HEK293 (cell line): ENCODE data around the gene FSTL4.
A peak's percentile ranks its signal among the peaks of the same experiment; 100 is the strongest.

ENCODE experiments used
- CTCF ChIA-PET: fragments of 350-600 bp; formaldehyde crosslinking; extraction: SDS; loops from one replicate; lab custom pipeline; 2021; ENCODE audit warnings: antibody characterized with exemption; lab: Yijun Ruan, JAX
- POLR2A ChIA-PET: fragments of 300-600 bp; formaldehyde crosslinking; extraction: SDS; loops from one replicate; lab custom pipeline; 2020; ENCODE audit warnings: antibody characterized with exemption, inconsistent platforms; lab: Yijun Ruan, JAX
- H3K27ac ChIP-seq: fragments of 200-500 bp; sonication (Bioruptor generic); 2 replicates; pipeline ENCODE4 v1.5.1; 2014; ENCODE audit warnings: low read depth, low read length, control low read depth, inconsistent platforms; ENCODE audit errors: extremely low read depth
- H3K36me3 ChIP-seq, 2 experiments: fragments of 200-500 bp in 1 of 2; sonication (Bioruptor generic) in 1 of 2; 1 replicate in 1 of 2; 2 replicates in 1 of 2; pipeline ENCODE4 v1.5.1; 2014 to 2017; ENCODE audit warnings: inconsistent platforms in 2 of 2, low read length in 2 of 2; ENCODE audit not compliant: control insufficient read depth in 2 of 2, insufficient read depth in 1 of 2
- H3K4me1 ChIP-seq: fragments of 200-500 bp; sonication (Bioruptor generic); 2 replicates; pipeline ENCODE4 v1.5.1; 2014; ENCODE audit warnings: mild to moderate bottlenecking, low read length, inconsistent platforms; ENCODE audit not compliant: control insufficient read depth, insufficient read depth
- H3K4me3 ChIP-seq: 2 replicates; pipeline ENCODE4 v1.5.1; 2011; ENCODE audit warnings: low read depth, mild to moderate bottlenecking, control low read depth, low read length, moderate library complexity
- H3K9me3 ChIP-seq: fragments of 200-500 bp; sonication (Bioruptor generic); 2 replicates; pipeline ENCODE4 v1.5.1; 2014; ENCODE audit warnings: low read depth, low read length, inconsistent platforms; ENCODE audit not compliant: control insufficient read depth, insufficient read depth
- EGR2 ChIP-seq: fragments of 450-650 bp; formaldehyde crosslinking; IDR thresholded peaks from 2 replicates; pipeline ENCODE4 v1.5.1; 2016; ENCODE audit warnings: low read depth, missing biosample characterization, missing genetic modification characterization
- PRDM1 ChIP-seq: fragments of 450-650 bp; formaldehyde crosslinking; IDR thresholded peaks from 2 replicates; pipeline ENCODE4; 2016; ENCODE audit warnings: missing biosample characterization, missing genetic modification characterization
- WT1 ChIP-seq: fragments of 450-650 bp; formaldehyde crosslinking; IDR thresholded peaks from 2 replicates; pipeline ENCODE4 v1.5.1; 2016; ENCODE audit warnings: missing biosample characterization, missing genetic modification characterization
- ZFHX2 ChIP-seq: fragments of 450-650 bp; formaldehyde crosslinking; conservative IDR thresholded peaks from 2 replicates; pipeline ENCODE4 v1.5.1; 2016; ENCODE audit warnings: missing biosample characterization, missing genetic modification characterization
- ZIC2 ChIP-seq: fragments of 450-650 bp; formaldehyde crosslinking; IDR thresholded peaks from 2 replicates; pipeline ENCODE4 v1.5.1; 2016; ENCODE audit warnings: missing biosample characterization, missing genetic modification characterization
- ZNF10 ChIP-seq: fragments of 450-650 bp; formaldehyde crosslinking; IDR thresholded peaks from 2 replicates; pipeline ENCODE4 v1.5.1; 2017; ENCODE audit warnings: missing biosample characterization, missing genetic modification characterization
- ZNF473 ChIP-seq: fragments of 450-650 bp; formaldehyde crosslinking; IDR thresholded peaks from 2 replicates; pipeline ENCODE4 v1.5.1; 2017; ENCODE audit warnings: missing biosample characterization, missing genetic modification characterization
- ZNF555 ChIP-seq: fragments of 450-650 bp; formaldehyde crosslinking; conservative IDR thresholded peaks from 2 replicates; pipeline ENCODE4 v1.5.1; 2017; ENCODE audit warnings: missing biosample characterization, mild to moderate bottlenecking, missing genetic modification characterization, inconsistent platforms
- ZNF621 ChIP-seq: fragments of 450-650 bp; formaldehyde crosslinking; IDR thresholded peaks from 2 replicates; pipeline ENCODE4 v1.5.1; 2017; ENCODE audit warnings: missing biosample characterization, missing genetic modification characterization
- ZNF768 ChIP-seq: fragments of 450-650 bp; formaldehyde crosslinking; IDR thresholded peaks from 2 replicates; pipeline ENCODE4 v1.5.1; 2018; ENCODE audit warnings: missing biosample characterization, mild to moderate bottlenecking, missing genetic modification characterization
- ZSCAN30 ChIP-seq: fragments of 450-650 bp; IDR thresholded peaks from 2 replicates; pipeline ENCODE4 v1.5.1; 2018; ENCODE audit warnings: missing biosample characterization, mild to moderate bottlenecking, missing genetic modification characterization, moderate library complexity
- TF ChIP-seq, protein P1 (sequence below): fragments of 450-650 bp; formaldehyde crosslinking; IDR thresholded peaks from 2 replicates; pipeline ENCODE4 v1.5.1; 2017; ENCODE audit warnings: missing biosample characterization, missing genetic modification characterization
- TF ChIP-seq, protein P2 (sequence below): fragments of 450-650 bp; formaldehyde crosslinking; IDR thresholded peaks from 2 replicates; pipeline ENCODE4 v1.5.1; 2017; ENCODE audit warnings: missing biosample characterization, missing genetic modification characterization

FSTL4 gene

DNA sequence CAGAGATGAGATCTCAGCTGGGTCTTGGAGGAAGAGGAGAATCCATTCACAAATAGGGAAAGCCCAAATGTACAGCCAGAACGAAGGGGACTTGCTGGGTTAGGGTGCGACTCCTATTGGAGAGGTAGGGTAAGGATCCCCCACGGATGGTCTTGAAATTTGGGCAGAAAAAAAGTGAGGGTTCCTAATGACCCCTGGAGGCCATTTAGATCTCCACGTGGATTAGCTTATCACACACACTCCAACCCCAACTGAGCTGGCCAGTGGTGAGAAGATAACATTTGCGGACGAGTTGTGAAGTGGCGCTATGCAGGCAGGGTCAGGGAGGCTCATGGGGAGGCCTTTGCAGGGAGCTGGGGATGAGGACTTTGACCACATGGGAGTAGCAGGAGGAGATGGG lies 86.0 kb downstream of the FSTL4 start:
- POLR2A ChIA-PET, result no interaction called here
- Histone ChIP-seq H3K4me3 (no peak overlapping the region), H3K27ac (no peak overlapping the region), H3K36me3 (no peaks in the 10 kb centered on the region), H3K4me1 (peaks cover 10% of the 10 kb centered on the region), H3K9me3 (no peaks in the 10 kb centered on the region)
- TF ChIP-seq ZIC2, result 0 out of 2 replicates have a peak, but pooled peaks have one; percentile 10
- TF ChIP-seq, protein P1, sequence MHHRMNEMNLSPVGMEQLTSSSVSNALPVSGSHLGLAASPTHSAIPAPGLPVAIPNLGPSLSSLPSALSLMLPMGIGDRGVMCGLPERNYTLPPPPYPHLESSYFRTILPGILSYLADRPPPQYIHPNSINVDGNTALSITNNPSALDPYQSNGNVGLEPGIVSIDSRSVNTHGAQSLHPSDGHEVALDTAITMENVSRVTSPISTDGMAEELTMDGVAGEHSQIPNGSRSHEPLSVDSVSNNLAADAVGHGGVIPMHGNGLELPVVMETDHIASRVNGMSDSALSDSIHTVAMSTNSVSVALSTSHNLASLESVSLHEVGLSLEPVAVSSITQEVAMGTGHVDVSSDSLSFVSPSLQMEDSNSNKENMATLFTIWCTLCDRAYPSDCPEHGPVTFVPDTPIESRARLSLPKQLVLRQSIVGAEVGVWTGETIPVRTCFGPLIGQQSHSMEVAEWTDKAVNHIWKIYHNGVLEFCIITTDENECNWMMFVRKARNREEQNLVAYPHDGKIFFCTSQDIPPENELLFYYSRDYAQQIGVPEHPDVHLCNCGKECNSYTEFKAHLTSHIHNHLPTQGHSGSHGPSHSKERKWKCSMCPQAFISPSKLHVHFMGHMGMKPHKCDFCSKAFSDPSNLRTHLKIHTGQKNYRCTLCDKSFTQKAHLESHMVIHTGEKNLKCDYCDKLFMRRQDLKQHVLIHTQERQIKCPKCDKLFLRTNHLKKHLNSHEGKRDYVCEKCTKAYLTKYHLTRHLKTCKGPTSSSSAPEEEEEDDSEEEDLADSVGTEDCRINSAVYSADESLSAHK, result no peak
- CTCF ChIA-PET, result interaction anchor here (0.7 kb wide), 2 partner anchors 10 to 98 kb away, joined by 3 read pairs; no protein-coding TSS in a partner anchor

DNA sequence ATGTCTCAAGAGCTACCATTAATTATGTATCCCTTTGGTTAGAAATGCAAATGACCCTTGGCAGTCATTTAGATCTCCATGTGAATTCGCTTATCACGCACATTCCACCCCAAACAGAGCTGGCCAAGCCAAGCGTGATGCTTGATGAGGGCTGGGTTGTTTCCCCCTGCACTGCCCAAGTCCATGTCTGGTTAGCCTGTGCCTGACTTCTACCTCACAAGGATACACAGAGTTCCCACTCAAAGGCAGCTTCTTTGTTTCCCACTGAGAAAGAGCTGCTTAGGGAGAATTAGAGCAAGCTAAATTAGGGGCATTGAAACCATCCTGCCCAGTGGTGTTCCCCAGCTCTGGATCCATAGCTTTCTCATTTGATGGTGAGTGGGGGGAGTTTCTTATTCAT lies 87.2 kb downstream of the FSTL4 start:
- CTCF ChIA-PET, result no interaction called here
- Histone ChIP-seq H3K36me3 (no peaks in the 10 kb centered on the region), H3K9me3 (no peaks in the 10 kb centered on the region), H3K4me1 (peaks cover 10% of the 10 kb centered on the region), H3K27ac (no peak overlapping the region), H3K4me3 (no peak overlapping the region)
- POLR2A ChIA-PET, result no interaction called here
- TF ChIP-seq ZNF473 (no peak), WT1 (tag by site-specific recombination) (no peak), ZSCAN30 (tag by site-specific recombination) (no peak)
- TF ChIP-seq, all 188 proteins: peak for 0

DNA sequence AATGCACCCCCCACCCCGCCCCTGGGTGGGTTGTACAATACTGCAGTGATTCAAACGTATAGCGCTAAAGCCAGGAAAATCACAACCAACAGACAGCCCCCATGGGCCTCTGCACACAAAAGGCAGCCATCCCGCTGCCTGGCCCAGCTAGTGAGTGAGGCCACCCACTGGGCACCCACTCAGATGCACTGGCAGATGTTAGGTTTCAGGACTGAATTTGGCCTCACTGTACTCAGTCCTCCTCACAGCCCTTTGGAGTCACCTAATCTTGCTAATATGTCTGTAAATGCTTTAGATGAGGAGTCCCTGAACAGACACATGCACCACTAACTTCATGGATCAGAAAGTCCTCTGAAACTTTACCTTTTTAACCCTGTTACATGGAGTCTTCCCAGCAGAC lies 87.7 kb downstream of the FSTL4 start:
- 0 out of 2 replicates have a peak, but pooled peaks have one; percentile 30 for TF ChIP-seq EGR2 (tag by site-specific recombination)
- TF ChIP-seq ZIC2, result peak; percentile 64
- TF ChIP-seq ZSCAN30 (tag by site-specific recombination), result no peak
- TF ChIP-seq ZFHX2 (tag by site-specific recombination), result peak; percentile 33
- TF ChIP-seq, protein P2, sequence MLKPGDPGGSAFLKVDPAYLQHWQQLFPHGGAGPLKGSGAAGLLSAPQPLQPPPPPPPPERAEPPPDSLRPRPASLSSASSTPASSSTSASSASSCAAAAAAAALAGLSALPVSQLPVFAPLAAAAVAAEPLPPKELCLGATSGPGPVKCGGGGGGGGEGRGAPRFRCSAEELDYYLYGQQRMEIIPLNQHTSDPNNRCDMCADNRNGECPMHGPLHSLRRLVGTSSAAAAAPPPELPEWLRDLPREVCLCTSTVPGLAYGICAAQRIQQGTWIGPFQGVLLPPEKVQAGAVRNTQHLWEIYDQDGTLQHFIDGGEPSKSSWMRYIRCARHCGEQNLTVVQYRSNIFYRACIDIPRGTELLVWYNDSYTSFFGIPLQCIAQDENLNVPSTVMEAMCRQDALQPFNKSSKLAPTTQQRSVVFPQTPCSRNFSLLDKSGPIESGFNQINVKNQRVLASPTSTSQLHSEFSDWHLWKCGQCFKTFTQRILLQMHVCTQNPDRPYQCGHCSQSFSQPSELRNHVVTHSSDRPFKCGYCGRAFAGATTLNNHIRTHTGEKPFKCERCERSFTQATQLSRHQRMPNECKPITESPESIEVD (tag by site-specific recombination), result no peak
- TF ChIP-seq ZNF555 (tag by site-specific recombination), result no peak
- TF ChIP-seq PRDM1 (tag by site-specific recombination), result no peak
- TF ChIP-seq, all 188 proteins: peak for 3

DNA sequence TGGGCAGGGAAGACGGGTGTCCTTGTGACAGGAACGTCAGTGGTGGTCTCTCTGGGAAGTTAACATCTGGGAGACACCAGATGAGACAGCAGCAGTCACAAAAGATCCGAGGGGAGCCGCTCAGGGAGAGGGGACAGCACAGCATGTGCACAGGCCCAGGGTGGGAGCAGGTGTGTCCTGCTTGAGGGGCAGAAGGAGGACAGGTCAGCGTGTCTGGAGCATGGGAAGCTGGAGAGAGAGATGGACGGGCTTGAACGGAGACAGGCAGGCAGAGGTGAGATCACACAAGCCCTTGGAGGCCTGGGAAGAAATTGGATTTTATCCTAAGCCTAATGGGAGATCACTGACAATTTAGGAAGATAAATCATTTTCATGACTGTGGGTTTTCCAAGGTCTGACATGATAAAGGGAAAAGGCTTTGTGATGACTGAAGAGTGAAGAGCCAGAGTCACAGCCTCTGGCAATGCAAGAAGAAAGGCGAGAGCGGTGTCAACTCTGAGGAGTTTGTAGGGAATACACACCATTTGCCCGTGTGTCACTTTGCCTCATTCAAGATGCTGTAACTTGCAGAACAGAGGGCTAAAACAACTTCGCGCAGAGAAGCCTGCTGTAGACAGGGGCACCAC lies 88.3 kb downstream of the FSTL4 start:
- H3K4me3 ChIP-seq, result no peak overlapping the region
- H3K36me3 ChIP-seq, result no peaks in the 10 kb centered on the region
- no peaks in the 10 kb centered on the region for H3K9me3 ChIP-seq
- TF ChIP-seq ZNF10, result no peak
- no peak for TF ChIP-seq ZNF621 (tag by site-specific recombination)
- no peak for TF ChIP-seq ZNF768 (tag by site-specific recombination)
- TF ChIP-seq, protein P2 (tag by site-specific recombination), result peak; percentile 32; the same call in 1 of the 2 replicates
- H3K4me1 ChIP-seq, result peaks cover 10% of the 10 kb centered on the region
- no peak overlapping the region for H3K27ac ChIP-seq
- ChIA-PET POLR2A (no interaction called here), CTCF (no interaction called here)

More for the DNA sequence above, 87.7 kb downstream of the FSTL4 start:
- H3K9me3 ChIP-seq, result no peaks in the 10 kb centered on the region
- H3K4me3 ChIP-seq, result no peak overlapping the region
- H3K4me1 ChIP-seq, result peaks cover 10% of the 10 kb centered on the region
- POLR2A ChIA-PET, result no interaction called here
- CTCF ChIA-PET, result no interaction called here
- no peaks in the 10 kb centered on the region for H3K36me3 ChIP-seq
- H3K27ac ChIP-seq, result no peak overlapping the region
